Measurements from ENCODE around the gene CMTM2. TPM values are rescaled to one million over a fixed set of nuclear protein-coding genes. Genes with fewer than 3 reads are reported as not detected.

The CMTM2 gene
- total RNA-seq, 4 donors from 2014 or later, result 0.67 to 1.1 TPM; not detected in 2

DNA sequence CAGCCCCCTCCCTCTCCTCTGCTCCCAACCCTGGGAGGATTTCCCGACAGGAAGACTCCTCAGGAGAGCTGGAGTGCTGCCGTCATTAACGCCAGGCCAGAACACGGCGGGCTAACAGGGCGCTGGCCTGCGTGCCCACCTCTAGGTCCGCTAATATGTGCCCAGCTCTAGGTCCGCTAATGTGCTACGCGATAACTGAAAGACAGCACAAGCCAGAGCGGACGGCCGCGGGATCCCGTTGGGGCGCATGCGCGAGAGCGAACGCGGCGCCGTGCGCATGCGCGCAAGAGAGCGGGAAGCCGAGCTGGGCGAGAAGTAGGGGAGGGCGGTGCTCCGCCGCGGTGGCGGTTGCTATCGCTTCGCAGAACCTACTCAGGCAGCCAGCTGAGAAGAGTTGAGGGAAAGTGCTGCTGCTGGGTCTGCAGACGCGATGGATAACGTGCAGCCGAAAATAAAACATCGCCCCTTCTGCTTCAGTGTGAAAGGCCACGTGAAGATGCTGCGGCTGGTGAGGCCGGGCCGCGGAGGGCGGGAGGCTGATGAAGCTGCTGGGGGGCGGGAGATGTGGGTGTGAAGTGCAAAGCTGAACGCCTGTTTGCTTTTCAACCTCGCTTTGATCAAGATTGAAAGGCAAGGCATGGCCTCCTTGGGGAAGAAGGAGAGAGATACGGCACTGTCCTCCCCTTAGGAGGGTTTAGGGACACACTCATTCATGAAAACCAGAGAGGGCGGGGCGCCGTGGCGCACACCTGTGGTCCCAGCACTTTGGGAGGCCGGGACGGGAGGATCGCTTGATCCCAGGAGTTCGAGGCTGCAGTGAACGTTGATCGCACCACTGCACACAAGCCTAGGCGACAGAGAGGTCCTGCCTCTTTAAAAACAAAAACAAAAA, 26.7 kb upstream of the CMTM2 start, which contains the start of gene CKLF:
TSS of gene CKLF (plus strand) at position 291 of the 892 bp plus-strand sequence. CDS start at position 431, 140 bp downstream.
- no peaks in the 10 kb centered on the region for H3K36me3 ChIP-seq
- no peaks in the 10 kb centered on the region for H3K9me3 ChIP-seq
- peak; percentile 86 for DNase-seq
- peak within 1 kb of the TSS in 2 of 3 donors; percentile 51 to 53 for H3K4me3 ChIP-seq (replicated peaks in 1 of 3)
- peak in 1 of 2 donors; percentile 83 for TF ChIP-seq POLR2A (IDR thresholded peaks at IDR 0.05)
- TF ChIP-seq, protein P1, sequence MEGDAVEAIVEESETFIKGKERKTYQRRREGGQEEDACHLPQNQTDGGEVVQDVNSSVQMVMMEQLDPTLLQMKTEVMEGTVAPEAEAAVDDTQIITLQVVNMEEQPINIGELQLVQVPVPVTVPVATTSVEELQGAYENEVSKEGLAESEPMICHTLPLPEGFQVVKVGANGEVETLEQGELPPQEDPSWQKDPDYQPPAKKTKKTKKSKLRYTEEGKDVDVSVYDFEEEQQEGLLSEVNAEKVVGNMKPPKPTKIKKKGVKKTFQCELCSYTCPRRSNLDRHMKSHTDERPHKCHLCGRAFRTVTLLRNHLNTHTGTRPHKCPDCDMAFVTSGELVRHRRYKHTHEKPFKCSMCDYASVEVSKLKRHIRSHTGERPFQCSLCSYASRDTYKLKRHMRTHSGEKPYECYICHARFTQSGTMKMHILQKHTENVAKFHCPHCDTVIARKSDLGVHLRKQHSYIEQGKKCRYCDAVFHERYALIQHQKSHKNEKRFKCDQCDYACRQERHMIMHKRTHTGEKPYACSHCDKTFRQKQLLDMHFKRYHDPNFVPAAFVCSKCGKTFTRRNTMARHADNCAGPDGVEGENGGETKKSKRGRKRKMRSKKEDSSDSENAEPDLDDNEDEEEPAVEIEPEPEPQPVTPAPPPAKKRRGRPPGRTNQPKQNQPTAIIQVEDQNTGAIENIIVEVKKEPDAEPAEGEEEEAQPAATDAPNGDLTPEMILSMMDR (IDR thresholded peaks at IDR 0.05), result no peak
- 11 to 12% methylated on average over 49 to 58 of the region's 63 CpGs for WGBS, 2 donors
- no peaks in the 10 kb centered on the region for H3K27me3 ChIP-seq
- H3K4me1 ChIP-seq, result peaks cover 35% of the 10 kb centered on the region in 2 donors
- peak within 1 kb of the TSS; percentile 92 to 97 (median 94) for H3K27ac ChIP-seq
- intact Hi-C loops (cut with DNase I), result loop anchor here (5.0 kb wide), 1 partner anchor 35 kb away; no protein-coding TSS in a partner anchor

DNA sequence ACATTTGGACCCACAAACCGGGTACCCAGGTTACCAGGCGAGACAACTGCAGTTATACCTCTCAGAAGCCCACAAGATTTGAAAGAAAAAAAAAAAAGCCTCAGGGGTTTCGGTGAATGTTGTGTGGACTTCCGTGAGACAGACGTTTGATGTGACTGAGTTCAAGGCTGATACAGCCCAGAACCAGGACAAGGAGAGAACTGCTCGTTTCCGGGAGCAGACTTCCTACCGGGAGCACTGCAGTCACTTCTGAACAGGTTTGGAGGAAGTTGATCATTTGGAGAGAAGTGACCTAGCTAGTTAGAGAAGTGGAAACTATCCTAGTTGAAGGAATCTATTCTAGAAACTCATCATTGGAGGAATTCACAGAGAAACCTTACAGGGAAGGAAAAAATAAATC, 26.0 kb upstream of the CMTM2 start:
- intact Hi-C loops (cut with DNase I), result loop anchor here (5.0 kb wide), 1 partner anchor 36 kb away; no protein-coding TSS in a partner anchor
- Histone ChIP-seq H3K9me3 (no peaks in the 10 kb centered on the region), H3K36me3 (no peaks in the 10 kb centered on the region), H3K27ac (peak overlapping the region in 1 of 3 donors; percentile 17), H3K4me1 (peaks cover 29 to 35% of the 10 kb centered on the region in 2 donors), H3K4me3 (replicated peaks in 1 of 3) (peak overlapping the region in 2 of 3 donors; percentile 51 to 53), H3K27me3 (no peaks in the 10 kb centered on the region)
- 32 to 42% methylated on average over 8 of the region's 8 CpGs for WGBS, 2 donors
- TF ChIP-seq POLR2A (IDR thresholded peaks at IDR 0.05), result no peak
- no peak for DNase-seq

DNA sequence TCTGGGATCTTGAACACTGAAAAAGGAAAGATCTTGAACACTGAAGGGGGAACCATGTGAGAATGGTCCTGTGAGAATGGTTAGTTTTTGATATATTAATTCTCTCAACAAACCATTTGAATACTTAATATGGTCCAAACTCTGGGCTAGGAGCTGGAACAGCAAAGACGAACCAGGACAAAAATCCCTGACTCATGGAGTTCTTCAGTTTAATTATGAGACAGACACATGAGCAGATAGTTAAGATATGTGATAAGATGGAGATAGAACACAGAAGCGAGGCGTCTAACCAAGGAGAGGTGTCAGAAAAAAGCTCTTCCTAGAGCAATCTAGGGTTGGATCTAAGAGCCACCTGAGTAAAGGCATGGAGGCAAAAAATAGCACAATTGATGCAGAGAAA, 25.2 kb upstream of the CMTM2 start:
- Histone ChIP-seq H3K27me3 (no peaks in the 10 kb centered on the region), H3K9me3 (no peaks in the 10 kb centered on the region), H3K27ac (peak overlapping the region in 1 of 3 donors; percentile 17), H3K4me1 (peaks cover 21 to 31% of the 10 kb centered on the region in 2 donors), H3K36me3 (no peaks in the 10 kb centered on the region), H3K4me3 (replicated peaks in 1 of 3) (no peak overlapping the region)
- 90 to 97% methylated on average over 3 of the region's 3 CpGs for WGBS, 2 donors
- no peak for TF ChIP-seq POLR2A (IDR thresholded peaks at IDR 0.05)
- TF ChIP-seq, protein P1 (IDR thresholded peaks at IDR 0.05), result no peak
- intact Hi-C loops (cut with DNase I), result loop anchor here (5.0 kb wide), 1 partner anchor 37 kb away; no protein-coding TSS in a partner anchor
- DNase-seq, result no peak

DNA sequence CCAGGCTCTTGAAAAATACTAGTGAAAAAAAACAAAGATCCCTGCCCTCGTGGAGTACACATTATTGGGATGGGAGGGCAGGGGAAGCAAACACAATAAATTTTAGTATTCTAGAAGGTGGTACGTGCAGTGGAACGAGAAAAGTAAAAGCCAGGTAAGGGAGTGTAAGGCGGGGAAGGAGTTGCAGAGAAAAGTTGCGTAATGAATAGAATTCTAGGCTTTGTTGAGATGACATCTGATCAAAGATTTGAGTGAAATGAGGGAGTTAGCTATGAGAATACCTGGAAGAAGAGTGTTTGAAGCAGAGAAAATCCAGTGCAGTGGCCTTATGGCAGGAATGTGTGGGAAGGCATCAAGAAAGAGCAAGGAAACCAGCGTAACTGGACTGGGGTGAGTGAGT, 24.8 kb upstream of the CMTM2 start:
- 89 to 93% methylated on average over 6 of the region's 6 CpGs for WGBS, 2 donors
- no peaks in the 10 kb centered on the region for H3K27me3 ChIP-seq
- no peak for TF ChIP-seq POLR2A (IDR thresholded peaks at IDR 0.05)
- TF ChIP-seq, protein P1 (IDR thresholded peaks at IDR 0.05), result no peak
- no peaks in the 10 kb centered on the region for H3K36me3 ChIP-seq
- intact Hi-C loops (cut with DNase I), result loop anchor here (5.0 kb wide), 1 partner anchor 37 kb away; no protein-coding TSS in a partner anchor
- H3K4me1 ChIP-seq, result peaks cover 17 to 31% of the 10 kb centered on the region in 2 donors
- no peaks in the 10 kb centered on the region for H3K9me3 ChIP-seq
- H3K4me3 ChIP-seq (replicated peaks in 1 of 3), result no peak overlapping the region
- no peak overlapping the region for H3K27ac ChIP-seq
- DNase-seq, result no peak

DNA sequence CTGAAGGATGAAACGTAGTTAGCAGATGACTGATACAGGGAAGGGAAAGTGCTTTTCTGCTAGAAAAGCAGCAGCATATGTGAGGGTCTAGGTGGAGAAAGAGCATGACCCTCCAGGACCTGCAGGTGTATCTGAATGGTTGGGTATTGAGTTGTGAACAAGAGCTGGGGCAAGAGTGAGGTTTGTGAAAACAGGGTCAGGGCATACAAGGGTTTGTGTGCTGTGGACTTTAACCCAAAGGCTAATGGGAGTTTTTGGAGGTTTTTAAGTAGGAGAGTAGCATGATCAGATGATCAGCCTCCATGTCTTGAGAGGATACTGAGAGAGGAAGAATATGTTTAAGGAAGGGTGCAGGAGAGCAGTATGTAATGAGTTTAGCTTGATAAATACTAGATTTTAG, 19.2 kb upstream of the CMTM2 start:
- H3K4me1 ChIP-seq, result peaks cover 0 to 4% of the 10 kb centered on the region in 2 donors
- H3K27ac ChIP-seq, result no peak overlapping the region
- intact Hi-C loops (cut with DNase I), result no loop called here
- DNase-seq, result no peak
- no peaks in the 10 kb centered on the region for H3K36me3 ChIP-seq
- H3K4me3 ChIP-seq (replicated peaks in 1 of 3), result no peak overlapping the region
- H3K27me3 ChIP-seq, result no peaks in the 10 kb centered on the region
- 87 to 94% methylated on average over 1 of the region's 1 CpG for WGBS, 2 donors
- TF ChIP-seq, protein P1 (IDR thresholded peaks at IDR 0.05), result no peak
- no peak for TF ChIP-seq POLR2A (IDR thresholded peaks at IDR 0.05)
- H3K9me3 ChIP-seq, result no peaks in the 10 kb centered on the region
